NAMALWA (cell line): Measurements from ENCODE around the gene NELFCD.
"Not testable (repeated sequence)": the region's sequence is repeated elsewhere in the genome, so short reads cannot be mapped to it uniquely, and the experiment has no call there.

Source experiments
- DNase-seq: peaks from one replicate; pipeline ENCODE4 v3.0.0-alpha.2; 2015; ENCODE audit warnings: low spot score

NELFCD gene

GRCh38 chr20:59008715-59009336, 27.8 kb downstream of the NELFCD start:
- no peak for DNase-seq

- no peak for DNase-seq
Observed at GRCh38 chr20:59010321-59010994, 29.4 kb downstream of the NELFCD start.

- no peak for DNase-seq
Observed at GRCh38 chr20:59010995-59011873, 30.2 kb downstream of the NELFCD start.

GRCh38 chr20:59011874-59012157, 30.8 kb downstream of the NELFCD start:
- DNase-seq: not testable (repeated sequence)

- DNase-seq: no peak
Observed at GRCh38 chr20:59013031-59013951, 32.2 kb downstream of the NELFCD start.

GRCh38 chr20:59013959-59014608, 33.0 kb downstream of the NELFCD start:
- no peak for DNase-seq

- no peak for DNase-seq
Observed at GRCh38 chr20:59014680-59015389, 33.8 kb downstream of the NELFCD start.

GRCh38 chr20:59015411-59015810, 34.4 kb downstream of the NELFCD start:
- no peak for DNase-seq

GRCh38 chr20:59015812-59016711, 35.0 kb downstream of the NELFCD start:
- DNase-seq: no peak

- DNase-seq: peak; percentile 35
Observed at GRCh38 chr20:59016795-59017492, 35.9 kb downstream of the NELFCD start.

- no peak for DNase-seq
Observed at GRCh38 chr20:59017493-59018231, 36.6 kb downstream of the NELFCD start.

- no peak for DNase-seq
Observed at GRCh38 chr20:59018817-59019216, 37.8 kb downstream of the NELFCD start.

- DNase-seq: no peak
Observed at GRCh38 chr20:59019217-59019616, 38.2 kb downstream of the NELFCD start, which contains the start of gene TUBB1. TSS of gene TUBB1 (plus strand) at chr20:59019429. CDS start at chr20:59019523, 94 bp downstream.

GRCh38 chr20:59020938-59021551, 40.0 kb downstream of the NELFCD start:
- no peak for DNase-seq

GRCh38 chr20:59022754-59023153, 41.7 kb downstream of the NELFCD start:
- DNase-seq: no peak

- no peak for DNase-seq
Observed at GRCh38 chr20:59023616-59024015, 42.6 kb downstream of the NELFCD start.

- DNase-seq: no peak
Observed at GRCh38 chr20:59024111-59024530, 43.1 kb downstream of the NELFCD start.

- no peak for DNase-seq
Observed at GRCh38 chr20:59025086-59025485, 44.0 kb downstream of the NELFCD start.
